Measurements from ENCODE around the gene C12orf42. TPM values are rescaled to one million over a fixed set of nuclear protein-coding genes. Genes with fewer than 3 reads are reported as not detected.

The C12orf42 gene
- total RNA-seq, 1 experiment from 2014 or later: not detected

- no peaks in the 10 kb centered on the region for H3K36me3 ChIP-seq (ENCODE audit: control insufficient read depth in 1 of 2, insufficient read depth in 2 of 2, low read length in 2 of 2)
- H3K4me3 ChIP-seq (replicated peaks in 1 of 2; ENCODE audit: low read depth in 1 of 2, low read length in 2 of 2): no peak overlapping the region
- ChIA-PET CTCF (no interaction called here), POLR2A (no interaction called here), RAD21 (ENCODE audit: low non-redundant PET in 1 of 2, low total read pairs in 2 of 2, uncharacterized antibody in 2 of 2, unreplicated experiment in 2 of 2) (no interaction called here)
- H2AFZ ChIP-seq (ENCODE audit: low read depth, low read length, poor library complexity, severe bottlenecking): no peak overlapping the region
- no peak for TF ChIP-seq POLR2A (IDR thresholded peaks at IDR 0.05; ENCODE audit: borderline replicate concordance, extremely low read depth, insufficient read depth, insufficient read length)
- H3K9me2 ChIP-seq (ENCODE audit: insufficient read depth): no peaks in the 10 kb centered on the region
- no peaks in the 10 kb centered on the region for H3K79me2 ChIP-seq (ENCODE audit: insufficient read depth, low read length)
- H3K27ac ChIP-seq (ENCODE audit: low read depth, low read length): no peak overlapping the region
- H3K27me3 ChIP-seq (ENCODE audit: insufficient read depth, low read length): no peaks in the 10 kb centered on the region
- intact Hi-C loops (cut with micrococcal nuclease): no loop called here
- H3K9ac ChIP-seq (ENCODE audit: low read length): no peak overlapping the region
- no peaks in the 10 kb centered on the region for H3K4me1 ChIP-seq (ENCODE audit: control insufficient read depth in 1 of 2, insufficient read depth in 2 of 2, low read length in 2 of 2)
- BruUV-seq (replicated peaks): no TSS peak
- no peaks in the 10 kb centered on the region for H3K9me3 ChIP-seq (ENCODE audit: control insufficient read depth in 1 of 2, insufficient read depth in 1 of 2, low read depth in 1 of 2, low read length in 2 of 2)
- ATAC-seq: no peak
- no peak overlapping the region for H3K4me2 ChIP-seq (ENCODE audit: low read length)
- H4K20me1 ChIP-seq (ENCODE audit: insufficient read depth): no peaks in the 10 kb centered on the region
- no peak for DNase-seq (ENCODE audit: low read depth, low spot score)
These were observed 238.0 kb downstream of the C12orf42 start for GRCh38 chr12:103257763-103258162.

Other genes starting within 250 kb of the C12orf42 start
- gene STAB2, start 91.3 kb upstream of the C12orf42 start, total RNA-seq (2021; ENCODE audit: unreplicated experiment): not detected

All from HCT116 (cell line).